IPS-18a (cell line): Measurements from ENCODE around the gene PLEKHG3.

Experiments used
- H3K27ac ChIP-seq: one replicate; pipeline ENCODE4 v1.5.1; 2013; ENCODE audit warnings: low read length
- H3K27me3 ChIP-seq: one replicate; pipeline ENCODE4 v1.6.1; 2013; ENCODE audit warnings: mild to moderate bottlenecking, low read length; ENCODE audit not compliant: control insufficient read depth, insufficient read depth
- H3K36me3 ChIP-seq: one replicate; pipeline ENCODE4 v1.6.1; 2013; ENCODE audit warnings: low read depth, low read length; ENCODE audit not compliant: control insufficient read depth
- H3K4me1 ChIP-seq: one replicate; pipeline ENCODE4 v1.6.1; 2013; ENCODE audit warnings: low read depth, low read length; ENCODE audit not compliant: control insufficient read depth
- H3K4me3 ChIP-seq: one replicate; pipeline ENCODE4 v1.5.1; 2013; ENCODE audit warnings: low read length
- H3K9ac ChIP-seq: one replicate; pipeline ENCODE4 v1.6.1; 2013; ENCODE audit warnings: mild to moderate bottlenecking, low read length, moderate library complexity
- H3K9me3 ChIP-seq: one replicate; pipeline ENCODE4 v1.6.1; 2013; ENCODE audit warnings: low read depth, low read length; ENCODE audit not compliant: control insufficient read depth

The PLEKHG3 gene

DNA sequence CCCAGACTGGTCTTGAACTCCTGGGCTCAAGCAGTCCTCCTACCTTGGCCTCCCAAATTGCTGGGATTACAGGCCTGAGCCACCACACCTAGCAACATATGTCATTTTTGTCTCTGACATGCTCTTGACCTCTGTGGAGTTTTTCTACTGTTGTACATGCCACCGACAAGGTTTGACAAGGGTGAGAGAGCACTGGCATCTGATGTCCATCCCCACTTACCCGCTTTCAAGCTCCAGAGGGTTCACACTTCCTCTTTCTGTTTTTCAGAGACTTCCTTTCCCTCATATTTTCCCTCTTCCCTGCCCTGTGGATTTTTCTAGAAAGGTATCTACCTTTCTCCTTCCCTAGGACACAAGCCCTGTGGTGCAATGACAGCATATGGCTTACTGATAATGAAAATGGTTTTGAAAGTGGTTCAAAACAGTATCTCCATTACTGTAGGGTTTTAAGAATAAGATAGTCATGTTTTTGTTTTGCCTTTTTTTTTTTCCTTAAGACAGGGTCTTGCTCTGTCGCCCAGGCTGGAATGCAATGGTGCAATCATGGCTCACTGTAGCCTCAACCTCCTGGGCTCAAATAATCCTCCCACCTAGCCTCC, 27.7 kb upstream of the PLEKHG3 start:
- no peaks in the 10 kb centered on the region for H3K36me3 ChIP-seq
- no peaks in the 10 kb centered on the region for H3K9me3 ChIP-seq
- no peaks in the 10 kb centered on the region for H3K4me1 ChIP-seq
- H3K27me3 ChIP-seq = no peaks in the 10 kb centered on the region
- H3K4me3 ChIP-seq = no peak overlapping the region
- no peak overlapping the region for H3K27ac ChIP-seq
- H3K9ac ChIP-seq = no peak overlapping the region

- no peak overlapping the region for H3K27ac ChIP-seq
- H3K27me3 ChIP-seq = no peaks in the 10 kb centered on the region
- H3K9me3 ChIP-seq = no peaks in the 10 kb centered on the region
- no peak overlapping the region for H3K9ac ChIP-seq
- H3K4me1 ChIP-seq = peaks cover 4% of the 10 kb centered on the region
- no peaks in the 10 kb centered on the region for H3K36me3 ChIP-seq
- H3K4me3 ChIP-seq = no peak overlapping the region
Observed at GRCh38 chr14:64680013-64680713, 24.1 kb upstream of the PLEKHG3 start.

DNA sequence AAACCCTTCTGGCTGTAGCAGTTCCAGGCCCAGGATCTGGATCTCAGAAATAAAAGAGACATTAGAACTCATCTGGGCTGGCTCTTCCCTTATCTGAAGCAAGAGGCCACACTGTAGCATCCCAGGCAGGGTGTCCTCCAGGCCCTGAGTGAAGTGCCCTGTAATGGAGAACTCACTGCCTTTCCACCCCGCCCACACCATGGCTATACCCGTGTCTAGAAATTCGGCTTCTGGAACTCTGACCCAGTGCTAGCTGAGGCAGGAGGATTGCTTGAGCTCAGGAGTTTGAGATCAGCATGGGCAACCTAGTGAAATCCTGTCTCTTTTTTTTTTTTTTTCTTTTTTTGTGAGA, 23.5 kb upstream of the PLEKHG3 start:
- H3K4me3 ChIP-seq = no peak overlapping the region
- H3K9me3 ChIP-seq = no peaks in the 10 kb centered on the region
- H3K27me3 ChIP-seq = no peaks in the 10 kb centered on the region
- H3K4me1 ChIP-seq = peaks cover 4% of the 10 kb centered on the region
- no peaks in the 10 kb centered on the region for H3K36me3 ChIP-seq
- no peak overlapping the region for H3K27ac ChIP-seq
- H3K9ac ChIP-seq = no peak overlapping the region

- Histone ChIP-seq H3K36me3 (no peaks in the 10 kb centered on the region), H3K27ac (no peak overlapping the region), H3K4me1 (peaks cover 4% of the 10 kb centered on the region), H3K9ac (no peak overlapping the region), H3K27me3 (no peaks in the 10 kb centered on the region), H3K9me3 (no peaks in the 10 kb centered on the region), H3K4me3 (no peak overlapping the region)
Observed at GRCh38 chr14:64681796-64682710, 22.2 kb upstream of the PLEKHG3 start.

- Histone ChIP-seq H3K9ac (no peak overlapping the region), H3K4me1 (peaks cover 4% of the 10 kb centered on the region), H3K27me3 (peaks cover 4% of the 10 kb centered on the region), H3K4me3 (no peak overlapping the region), H3K36me3 (no peaks in the 10 kb centered on the region), H3K9me3 (no peaks in the 10 kb centered on the region), H3K27ac (no peak overlapping the region)
Observed at GRCh38 chr14:64682843-64683242, 21.4 kb upstream of the PLEKHG3 start.

- no peak overlapping the region for H3K27ac ChIP-seq
- H3K27me3 ChIP-seq = peaks cover 8% of the 10 kb centered on the region
- H3K4me1 ChIP-seq = peaks cover 4% of the 10 kb centered on the region
- H3K4me3 ChIP-seq = no peak overlapping the region
- no peaks in the 10 kb centered on the region for H3K9me3 ChIP-seq
- H3K36me3 ChIP-seq = no peaks in the 10 kb centered on the region
- H3K9ac ChIP-seq = no peak overlapping the region
Observed at GRCh38 chr14:64683264-64683663, 21.0 kb upstream of the PLEKHG3 start.

DNA sequence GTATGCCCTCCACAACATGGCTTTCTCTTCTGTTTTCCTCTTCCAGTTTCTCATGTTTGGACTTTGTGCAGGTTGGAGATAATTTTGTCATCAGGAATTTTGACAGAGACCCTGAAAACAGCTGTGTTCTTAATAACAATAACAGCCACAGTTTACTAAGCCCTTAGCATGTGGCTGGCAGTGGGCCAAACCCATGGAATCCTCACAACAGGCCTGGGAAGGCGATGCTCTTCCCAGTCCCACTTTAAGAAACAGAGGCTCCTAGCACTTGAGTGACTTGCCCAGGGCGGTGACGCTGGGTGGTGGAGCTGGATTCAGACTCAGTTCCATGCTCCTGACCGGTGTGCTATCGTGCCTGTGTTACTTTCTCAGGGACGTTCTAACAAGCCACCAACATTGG, 20.1 kb upstream of the PLEKHG3 start:
- Histone ChIP-seq H3K9me3 (no peaks in the 10 kb centered on the region), H3K27me3 (peaks cover 15% of the 10 kb centered on the region), H3K4me1 (peaks cover 4% of the 10 kb centered on the region), H3K9ac (no peak overlapping the region), H3K27ac (no peak overlapping the region), H3K4me3 (no peak overlapping the region), H3K36me3 (no peaks in the 10 kb centered on the region)

- H3K36me3 ChIP-seq = no peaks in the 10 kb centered on the region
- peaks cover 15% of the 10 kb centered on the region for H3K27me3 ChIP-seq
- H3K9ac ChIP-seq = no peak overlapping the region
- no peak overlapping the region for H3K27ac ChIP-seq
- peaks cover 4% of the 10 kb centered on the region for H3K4me1 ChIP-seq
- H3K9me3 ChIP-seq = no peaks in the 10 kb centered on the region
- no peak overlapping the region for H3K4me3 ChIP-seq
Observed at GRCh38 chr14:64685371-64686281, 18.6 kb upstream of the PLEKHG3 start.

DNA sequence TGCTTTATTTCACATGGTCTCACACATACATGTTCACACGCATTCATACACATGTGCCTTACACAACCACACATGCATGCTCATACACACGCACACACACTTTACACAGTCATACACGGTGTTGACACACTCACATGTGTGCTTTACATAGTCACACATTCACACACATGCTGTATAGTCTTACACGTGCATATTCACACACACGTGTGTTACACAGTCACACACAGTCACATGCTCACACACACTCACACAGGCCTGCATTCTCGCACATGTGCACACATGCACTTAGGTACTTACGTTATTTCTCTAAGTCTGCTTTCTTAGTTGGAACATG, 18.0 kb upstream of the PLEKHG3 start:
- no peaks in the 10 kb centered on the region for H3K9me3 ChIP-seq
- no peak overlapping the region for H3K9ac ChIP-seq
- H3K36me3 ChIP-seq = no peaks in the 10 kb centered on the region
- no peak overlapping the region for H3K27ac ChIP-seq
- no peak overlapping the region for H3K4me3 ChIP-seq
- H3K27me3 ChIP-seq = peaks cover 15% of the 10 kb centered on the region
- H3K4me1 ChIP-seq = peaks cover 4% of the 10 kb centered on the region

GRCh38 chr14:64688031-64688430, 16.2 kb upstream of the PLEKHG3 start:
- Histone ChIP-seq H3K9me3 (no peaks in the 10 kb centered on the region), H3K27me3 (peaks cover 15% of the 10 kb centered on the region), H3K27ac (no peak overlapping the region), H3K36me3 (no peaks in the 10 kb centered on the region), H3K9ac (no peak overlapping the region), H3K4me3 (no peak overlapping the region), H3K4me1 (no peaks in the 10 kb centered on the region)

- Histone ChIP-seq H3K27ac (no peak overlapping the region), H3K4me3 (no peak overlapping the region), H3K9me3 (no peaks in the 10 kb centered on the region), H3K4me1 (no peaks in the 10 kb centered on the region), H3K9ac (no peak overlapping the region), H3K27me3 (peaks cover 15% of the 10 kb centered on the region), H3K36me3 (no peaks in the 10 kb centered on the region)
Observed at GRCh38 chr14:64688811-64689281, 15.4 kb upstream of the PLEKHG3 start.
